Measurements from ENCODE around the gene FADS6.

FADS6 gene

GRCh38 chr17:74836691-74837467 lies 56.6 kb downstream of the FADS6 start:
- H3K9me3 Mint-ChIP-seq: no peaks in the 10 kb centered on the region
- H3K4me3 Mint-ChIP-seq: no peak overlapping the region
- intact Hi-C loops (cut with micrococcal nuclease): no loop called here
- H3K27me3 Mint-ChIP-seq: no peaks in the 10 kb centered on the region
- peaks cover 45% of the 10 kb centered on the region for H3K4me1 Mint-ChIP-seq (ENCODE audit: low read depth)
- H3K27ac Mint-ChIP-seq: no peak overlapping the region
- H3K36me3 Mint-ChIP-seq (ENCODE audit: low read depth): peaks cover 53% of the 10 kb centered on the region

DNA sequence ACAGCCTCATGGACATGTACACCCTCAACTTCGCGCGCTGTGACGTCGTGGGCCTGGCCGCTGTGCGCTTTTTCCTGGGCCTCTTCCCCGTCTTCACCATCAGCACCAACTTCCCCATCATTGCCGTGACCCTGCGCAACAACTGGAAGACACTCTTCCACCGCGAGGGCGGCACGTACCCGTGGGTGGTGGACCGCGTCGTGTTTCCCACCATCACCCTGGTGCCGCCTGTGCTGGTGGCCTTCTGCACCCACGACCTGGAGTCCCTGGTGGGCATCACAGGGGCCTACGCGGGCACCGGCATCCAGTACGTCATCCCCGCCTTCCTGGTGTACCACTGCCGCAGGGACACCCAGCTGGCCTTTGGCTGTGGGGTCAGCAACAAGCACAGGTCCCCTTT lies 57.2 kb downstream of the FADS6 start:
- no peak overlapping the region for H3K27ac Mint-ChIP-seq
- H3K9me3 Mint-ChIP-seq: no peaks in the 10 kb centered on the region
- no peaks in the 10 kb centered on the region for H3K27me3 Mint-ChIP-seq
- H3K36me3 Mint-ChIP-seq (ENCODE audit: low read depth): peaks cover 60% of the 10 kb centered on the region
- H3K4me1 Mint-ChIP-seq (ENCODE audit: low read depth): peaks cover 38% of the 10 kb centered on the region
- intact Hi-C loops (cut with micrococcal nuclease): no loop called here
- no peak overlapping the region for H3K4me3 Mint-ChIP-seq

GRCh38 chr17:74833501-74834377 lies 59.7 kb downstream of the FADS6 start:
- H3K36me3 Mint-ChIP-seq (ENCODE audit: low read depth): peaks cover 77% of the 10 kb centered on the region
- H3K27ac Mint-ChIP-seq: peak overlapping the region; percentile 73
- H3K9me3 Mint-ChIP-seq: no peaks in the 10 kb centered on the region
- peaks cover 22% of the 10 kb centered on the region for H3K4me1 Mint-ChIP-seq (ENCODE audit: low read depth)
- intact Hi-C loops (cut with micrococcal nuclease): no loop called here
- H3K27me3 Mint-ChIP-seq: no peaks in the 10 kb centered on the region
- no peak overlapping the region for H3K4me3 Mint-ChIP-seq

GRCh38 chr17:74832421-74832820 lies 61.0 kb downstream of the FADS6 start:
- Mint-ChIP-seq H3K27ac (no peak overlapping the region), H3K4me3 (no peak overlapping the region), H3K36me3 (ENCODE audit: low read depth) (peaks cover 76% of the 10 kb centered on the region), H3K4me1 (ENCODE audit: low read depth) (peaks cover 22% of the 10 kb centered on the region), H3K9me3 (no peaks in the 10 kb centered on the region), H3K27me3 (no peaks in the 10 kb centered on the region)
- intact Hi-C loops (cut with micrococcal nuclease): no loop called here

DNA sequence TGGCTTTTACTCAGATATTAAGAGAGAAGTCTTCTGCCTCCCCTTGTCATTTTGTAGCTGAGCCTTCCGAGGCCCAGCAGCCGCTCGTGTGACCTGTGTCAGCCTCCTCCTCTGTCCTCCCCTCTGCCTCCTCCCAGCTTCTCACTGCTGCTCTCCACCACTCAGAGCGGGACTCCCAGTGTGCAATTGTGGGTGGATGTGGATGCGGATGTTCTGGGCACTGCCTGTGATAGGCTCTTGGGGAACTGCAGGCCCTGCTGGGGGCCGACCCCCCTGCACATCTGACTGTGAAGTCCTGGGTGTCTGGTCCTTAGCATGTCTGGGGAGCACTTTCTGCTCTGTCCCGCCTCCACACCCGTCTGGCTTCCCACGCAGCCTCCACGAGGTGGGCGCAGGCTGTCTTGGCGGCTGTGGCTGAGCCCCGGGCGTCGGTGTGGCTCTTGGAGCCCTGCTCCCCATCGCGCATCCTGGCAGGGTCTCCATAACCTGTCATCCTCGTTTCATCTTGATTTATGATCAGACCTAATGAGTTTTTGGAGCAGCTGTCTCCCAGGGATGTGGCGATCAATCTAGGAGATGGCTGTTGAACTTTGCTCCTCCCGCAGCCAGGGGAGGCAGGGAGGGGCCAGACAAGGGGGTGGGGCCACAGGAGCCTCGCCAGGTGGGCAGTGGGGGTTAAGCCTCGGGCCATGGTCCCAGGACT lies 61.8 kb downstream of the FADS6 start:
- no peaks in the 10 kb centered on the region for H3K9me3 Mint-ChIP-seq
- H3K4me3 Mint-ChIP-seq: no peak overlapping the region
- no peaks in the 10 kb centered on the region for H3K27me3 Mint-ChIP-seq
- H3K27ac Mint-ChIP-seq: no peak overlapping the region
- intact Hi-C loops (cut with micrococcal nuclease): no loop called here
- peaks cover 76% of the 10 kb centered on the region for H3K36me3 Mint-ChIP-seq (ENCODE audit: low read depth)
- H3K4me1 Mint-ChIP-seq (ENCODE audit: low read depth): peaks cover 22% of the 10 kb centered on the region

DNA sequence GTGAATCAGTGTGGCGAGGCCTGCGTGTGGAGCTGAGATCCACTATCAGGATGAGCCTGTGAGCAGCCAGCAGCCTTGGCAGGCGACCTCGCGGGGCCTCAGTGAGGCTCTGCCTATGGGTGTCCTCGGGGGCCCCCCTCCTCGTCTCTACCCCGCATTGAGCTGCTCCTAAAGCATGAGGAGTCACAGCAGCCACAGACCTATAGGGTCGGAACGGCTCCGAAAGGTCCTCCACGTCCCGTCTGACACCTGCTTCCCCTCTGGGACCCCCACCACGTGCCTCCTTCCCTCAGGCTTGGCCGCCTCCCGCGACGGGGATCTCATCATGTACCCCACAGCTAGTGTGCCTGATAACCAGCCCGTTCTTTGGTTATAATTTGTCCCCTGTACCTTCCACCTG lies 62.6 kb downstream of the FADS6 start:
- intact Hi-C loops (cut with micrococcal nuclease): no loop called here
- Mint-ChIP-seq H3K27me3 (no peaks in the 10 kb centered on the region), H3K4me1 (ENCODE audit: low read depth) (peaks cover 22% of the 10 kb centered on the region), H3K4me3 (no peak overlapping the region), H3K27ac (no peak overlapping the region), H3K36me3 (ENCODE audit: low read depth) (peaks cover 76% of the 10 kb centered on the region), H3K9me3 (no peaks in the 10 kb centered on the region)

- Mint-ChIP-seq H3K4me3 (no peak overlapping the region), H3K4me1 (ENCODE audit: low read depth) (peaks cover 4% of the 10 kb centered on the region), H3K27me3 (no peaks in the 10 kb centered on the region), H3K27ac (no peak overlapping the region), H3K9me3 (no peaks in the 10 kb centered on the region), H3K36me3 (ENCODE audit: low read depth) (peaks cover 96% of the 10 kb centered on the region)
- intact Hi-C loops (cut with micrococcal nuclease): no loop called here
These were observed 65.6 kb downstream of the FADS6 start for GRCh38 chr17:74827800-74828199.
